HG03280 (cell line): Measurements from ENCODE around the gene ZNF93.
"Not testable (repeated sequence)": the region's sequence is repeated elsewhere in the genome, so short reads cannot be mapped to it uniquely, and the experiment has no call there.

Source experiments
- ATAC-seq: cut with Tn5 transposase; IDR thresholded peaks from one replicate; pipeline ENCODE4 v1.9.1; 2021; ENCODE audit warnings: mild to moderate bottlenecking, moderate library complexity; ENCODE audit not compliant: unreplicated experiment

Gene ZNF93

DNA sequence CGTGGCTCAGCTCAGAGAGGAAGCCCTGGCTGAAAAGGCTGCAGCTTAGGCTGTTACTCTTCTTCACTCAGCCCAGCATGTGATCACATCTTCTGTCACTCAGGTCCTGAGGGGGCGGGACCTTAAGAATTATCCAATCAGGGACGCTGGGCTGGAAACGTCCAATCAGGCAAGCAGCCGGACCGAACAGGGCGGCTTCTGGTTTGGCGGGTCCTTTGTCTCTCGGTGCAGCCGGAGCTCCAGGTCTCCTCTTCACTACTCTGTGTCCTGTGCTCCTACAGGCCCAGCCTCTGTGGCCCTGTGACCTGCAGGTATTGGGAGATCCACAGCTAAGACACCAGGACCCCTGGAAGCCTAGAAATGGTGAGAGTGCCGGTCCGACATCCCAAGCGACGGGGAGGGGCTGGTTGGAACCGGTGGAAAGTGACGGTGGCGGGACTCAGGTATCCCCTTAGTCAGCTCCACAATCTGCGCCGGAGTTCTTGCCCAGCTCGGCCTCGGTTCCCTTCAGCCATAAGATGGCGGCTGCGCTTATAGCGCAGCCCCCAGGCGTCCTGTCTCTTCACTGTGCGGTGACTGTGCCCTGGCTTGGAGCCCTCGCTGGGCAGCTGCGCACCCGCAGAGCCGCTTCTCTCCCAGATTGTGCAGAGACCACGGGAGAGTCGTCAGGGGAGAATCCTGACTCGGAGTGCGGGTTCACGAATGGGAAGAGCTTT, at the start of gene ZNF93:
TSS of gene ZNF93 (plus strand) at position 218 of the 716 bp plus-strand sequence. CDS start at position 361, 143 bp downstream.
- ATAC-seq = peak; percentile 93

DNA sequence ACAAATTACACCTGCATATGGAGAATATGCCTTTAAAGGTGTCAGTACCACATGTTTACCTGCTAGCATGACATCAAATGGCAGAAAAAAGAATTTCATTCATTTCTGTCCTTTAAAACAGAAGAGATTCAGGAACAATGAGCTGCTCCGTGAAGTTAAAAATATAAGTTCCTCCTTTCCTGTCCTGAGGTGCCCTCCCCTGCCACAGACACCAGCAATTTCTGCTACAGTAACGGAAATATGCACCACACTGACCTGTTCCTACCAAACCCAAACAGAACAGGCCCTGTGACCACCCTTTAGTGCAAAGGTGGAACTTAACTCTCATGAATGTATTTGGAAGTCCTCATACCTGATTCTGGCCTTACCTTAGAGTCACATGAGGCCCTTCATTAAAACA, 49.0 kb upstream of the ZNF93 start:
- ATAC-seq = not testable (repeated sequence)

DNA sequence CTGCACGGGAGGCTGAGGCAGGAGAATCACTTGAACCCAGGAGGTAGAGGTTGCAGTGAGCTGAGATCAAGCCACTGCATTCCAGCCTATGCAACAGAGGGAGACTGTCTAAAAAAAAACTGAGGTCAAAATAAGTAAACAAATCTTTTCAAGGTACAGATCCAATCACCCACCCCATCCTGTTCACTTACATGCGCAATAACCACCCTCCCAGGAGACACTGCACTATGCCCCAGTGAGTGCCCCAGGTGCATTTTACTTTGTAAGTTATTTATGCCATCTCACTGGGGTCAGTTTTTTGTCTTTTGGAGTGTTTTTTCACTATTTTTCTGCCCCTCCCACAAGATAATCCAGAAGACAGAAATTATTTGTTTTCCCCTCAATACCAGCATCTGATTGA, 42.0 kb upstream of the ZNF93 start:
- no peak for ATAC-seq

DNA sequence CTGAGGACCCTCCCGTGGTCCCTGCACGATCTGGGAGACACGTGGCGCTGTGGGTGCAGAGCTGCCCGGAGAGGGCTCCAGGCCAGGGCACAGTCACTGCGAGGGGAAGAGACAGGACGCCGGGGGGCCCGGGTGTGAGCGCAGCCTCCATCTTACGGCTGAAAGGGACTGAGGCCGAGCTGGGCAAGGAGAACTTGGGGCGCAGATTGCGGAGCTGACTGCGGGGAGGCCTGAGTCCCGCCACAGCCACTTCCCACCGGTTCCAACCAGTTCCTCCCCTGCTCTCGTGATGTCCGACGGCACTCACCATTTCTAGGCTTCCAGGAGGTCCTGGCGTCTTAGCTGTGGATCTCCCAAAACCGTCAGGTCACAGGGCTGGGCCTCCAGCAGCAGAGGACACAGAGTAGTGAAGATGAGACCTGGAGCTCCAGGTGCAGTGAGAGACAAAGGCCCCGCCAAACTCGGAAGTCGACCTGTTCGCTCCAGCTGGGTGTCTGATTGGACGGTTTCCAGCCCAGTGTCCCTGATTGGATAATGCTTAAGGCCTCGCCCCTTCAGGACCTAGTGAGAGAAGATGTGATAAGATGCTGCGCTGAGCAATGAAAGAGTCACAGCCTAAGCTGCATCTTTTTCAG, 39.9 kb upstream of the ZNF93 start:
- ATAC-seq = no peak

GRCh38 chr19:19865750-19866610, 34.8 kb upstream of the ZNF93 start, which contains the start of gene ZNF253:
Gene ZNF253, plus strand, starts transcription at chr19:19865882. Its CDS starts 115 bp downstream, at chr19:19865997.
- ATAC-seq = peak; percentile 90

DNA sequence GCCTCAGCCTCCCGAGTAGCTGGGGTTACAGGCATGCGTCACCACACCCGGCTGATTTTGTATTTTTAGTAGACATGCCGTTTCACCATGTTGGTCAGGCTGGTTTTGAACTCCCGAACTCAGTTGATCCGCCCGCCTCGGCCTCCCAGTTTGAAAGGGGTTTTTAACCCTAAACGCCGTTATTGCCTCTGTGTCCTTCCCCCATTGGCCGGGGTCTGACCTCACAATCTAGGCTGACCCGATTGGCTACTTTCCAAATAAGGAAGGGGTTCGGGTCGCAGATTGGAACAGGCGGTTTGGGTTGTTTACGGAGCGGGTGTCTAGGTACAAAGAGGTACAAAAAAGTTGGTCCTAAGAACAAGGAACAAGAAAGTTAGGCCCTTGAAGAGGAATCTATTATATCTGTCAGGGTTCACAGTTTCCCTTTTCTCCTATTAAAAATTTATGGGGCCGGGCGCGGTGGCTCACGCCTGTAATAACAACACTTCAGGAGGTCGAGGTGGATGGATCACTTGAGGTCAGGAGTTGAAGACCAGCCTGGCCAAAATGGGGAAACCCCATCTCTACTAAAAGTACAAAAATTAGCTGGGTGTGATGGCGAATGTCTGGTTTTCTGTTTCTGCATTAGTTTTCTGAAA, 34.0 kb upstream of the ZNF93 start:
- no peak for ATAC-seq

DNA sequence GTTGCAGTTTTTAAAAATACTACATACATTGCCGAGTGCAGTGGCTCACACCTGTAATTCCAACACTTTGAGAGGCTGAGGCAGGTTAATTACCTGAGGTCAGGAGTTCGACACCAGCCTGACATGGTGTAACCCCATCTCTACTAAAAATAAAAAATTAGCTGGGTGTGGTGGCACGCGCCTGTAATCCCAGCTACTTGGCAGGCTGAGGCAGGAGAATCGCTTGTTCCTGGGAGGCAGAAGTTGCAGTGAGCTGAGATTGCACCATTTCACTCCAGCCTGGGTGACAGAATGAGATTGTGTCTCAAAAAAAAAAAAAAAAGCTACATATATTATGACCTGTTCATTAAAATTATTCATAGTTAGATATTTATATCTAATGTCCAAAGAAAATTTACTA, 30.7 kb upstream of the ZNF93 start:
- ATAC-seq = not testable (repeated sequence)

- ATAC-seq = no peak
These were observed 28.8 kb upstream of the ZNF93 start for GRCh38 chr19:19871932-19872331.

DNA sequence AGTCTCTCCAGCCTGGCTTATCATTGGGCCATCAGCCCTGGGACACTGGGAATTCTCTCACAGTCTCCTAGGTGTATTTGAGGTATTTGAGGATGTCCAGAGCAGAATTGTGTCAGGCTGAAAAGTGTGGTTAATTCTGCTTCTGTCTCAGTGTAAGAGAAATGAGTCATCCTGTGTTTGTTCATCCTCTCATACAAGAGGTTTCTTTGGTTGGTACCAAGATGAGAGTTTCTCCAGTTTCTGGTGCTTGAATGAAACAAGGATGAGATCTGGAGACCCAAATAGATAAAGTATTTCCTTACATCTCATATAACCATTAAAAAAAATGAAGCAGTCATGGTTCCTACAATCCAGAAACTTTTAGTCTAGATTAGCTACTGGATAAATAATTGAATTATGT, 27.4 kb upstream of the ZNF93 start:
- no peak for ATAC-seq

DNA sequence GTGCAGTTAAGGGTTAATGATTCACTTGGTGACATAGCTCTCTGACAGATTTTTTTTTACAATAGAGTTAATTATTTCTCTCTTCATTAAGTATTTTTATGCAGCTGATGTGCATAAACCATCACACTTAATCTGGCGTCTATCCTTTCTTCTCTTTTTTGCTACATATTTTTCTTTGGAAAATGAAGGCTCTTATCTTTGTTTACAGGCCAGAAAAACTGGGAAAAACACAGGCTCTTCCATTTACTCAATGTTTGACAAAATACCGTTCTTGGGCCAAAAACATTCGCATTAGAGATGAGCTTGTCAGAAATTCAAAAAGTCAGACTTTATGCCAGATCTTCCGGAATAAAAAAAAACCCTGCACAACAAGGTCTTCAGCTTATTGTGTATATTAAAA, 23.0 kb upstream of the ZNF93 start:
- ATAC-seq = no peak

DNA sequence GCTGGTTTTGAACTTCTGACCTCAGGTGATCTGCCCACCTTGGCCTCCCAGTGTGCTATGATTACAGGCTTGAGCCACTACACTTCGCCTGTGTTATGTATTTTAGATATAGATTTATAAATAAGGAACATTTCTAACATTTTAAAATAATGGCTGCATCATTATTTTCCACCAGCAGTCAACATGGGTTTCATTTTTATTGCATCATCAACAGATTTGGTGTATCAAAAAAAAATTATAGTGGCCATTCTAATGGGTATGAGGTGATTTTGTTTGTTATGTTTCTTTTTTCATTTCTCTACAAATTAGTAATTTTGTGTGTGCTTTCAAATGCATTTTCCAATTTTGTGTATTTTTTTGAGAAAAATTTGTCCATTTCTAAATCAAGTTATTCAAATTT, 16.2 kb upstream of the ZNF93 start:
- no peak for ATAC-seq

DNA sequence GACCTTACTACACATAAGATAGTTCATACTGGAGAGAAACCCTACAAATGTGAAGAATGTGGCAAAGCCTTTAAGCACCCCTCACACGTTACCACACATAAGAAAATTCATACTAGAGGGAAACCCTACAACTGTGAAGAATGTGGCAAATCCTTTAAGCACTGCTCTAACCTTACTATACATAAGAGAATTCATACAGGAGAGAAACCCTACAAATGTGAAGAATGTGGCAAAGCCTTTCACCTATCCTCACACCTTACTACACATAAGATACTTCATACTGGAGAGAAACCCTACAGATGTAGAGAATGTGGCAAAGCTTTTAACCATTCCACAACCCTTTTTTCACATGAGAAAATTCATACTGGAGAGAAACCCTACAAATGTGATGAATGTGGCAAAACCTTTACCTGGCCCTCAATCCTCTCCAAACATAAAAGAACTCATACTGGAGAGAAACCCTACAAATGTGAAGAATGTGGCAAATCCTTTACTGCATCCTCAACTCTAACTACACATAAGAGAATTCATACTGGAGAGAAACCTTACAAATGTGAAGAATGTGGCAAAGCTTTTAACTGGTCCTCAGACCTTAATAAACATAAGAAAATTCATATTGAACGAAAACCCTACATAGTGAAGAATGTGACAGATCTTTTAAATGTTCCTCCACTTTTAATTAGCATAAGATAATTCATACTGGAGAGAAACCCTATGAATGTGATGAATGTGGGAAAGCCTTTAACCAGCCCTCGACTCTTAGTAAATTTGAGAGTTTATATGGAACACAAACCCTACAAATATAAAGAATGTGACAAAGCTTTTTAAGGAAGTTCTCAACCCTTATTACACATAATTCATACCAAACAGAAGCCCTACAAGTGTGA, 8.4 kb upstream of the ZNF93 start:
- not testable (repeated sequence) for ATAC-seq

- no peak for ATAC-seq
These were observed 512 bp upstream of the ZNF93 start for GRCh38 chr19:19900139-19900728.

DNA sequence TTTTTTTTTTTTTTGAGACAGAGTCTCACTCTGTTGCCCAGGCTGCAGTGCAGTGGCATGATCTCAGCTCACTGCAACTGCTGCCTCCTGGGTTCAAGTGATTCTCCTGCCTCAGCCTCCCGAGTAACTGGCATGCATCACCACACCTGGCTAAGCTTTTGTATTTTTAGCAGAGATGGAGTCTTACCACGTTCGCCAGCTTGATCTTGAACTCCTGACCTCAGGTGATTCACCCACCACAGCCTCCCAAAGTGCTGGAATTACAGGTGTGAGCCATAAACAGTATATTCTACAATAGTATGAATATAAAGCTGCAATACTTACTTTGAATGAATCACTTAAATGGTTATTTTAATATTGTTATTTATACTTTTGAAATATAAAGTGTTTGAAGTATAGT, 6.8 kb downstream of the ZNF93 start:
- not testable (repeated sequence) for ATAC-seq

DNA sequence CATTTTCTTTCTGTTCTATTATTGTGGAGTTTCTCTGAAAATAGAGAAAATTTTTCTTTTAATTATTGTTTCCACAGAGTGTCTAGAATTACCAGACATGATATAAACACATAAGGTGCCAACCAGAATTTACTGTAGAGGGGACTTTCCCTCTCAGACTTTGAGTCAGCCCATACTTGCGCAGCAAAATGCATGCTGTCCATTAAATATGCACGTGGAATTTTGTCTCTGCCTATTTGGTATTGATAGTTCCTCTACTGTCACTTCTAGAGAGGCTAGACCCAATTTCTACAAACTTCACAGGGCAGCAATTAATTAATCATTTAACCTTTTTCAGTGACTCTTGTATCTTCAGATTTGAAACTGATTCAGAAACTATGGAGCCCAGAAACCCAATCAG, 8.9 kb downstream of the ZNF93 start:
- no peak for ATAC-seq

DNA sequence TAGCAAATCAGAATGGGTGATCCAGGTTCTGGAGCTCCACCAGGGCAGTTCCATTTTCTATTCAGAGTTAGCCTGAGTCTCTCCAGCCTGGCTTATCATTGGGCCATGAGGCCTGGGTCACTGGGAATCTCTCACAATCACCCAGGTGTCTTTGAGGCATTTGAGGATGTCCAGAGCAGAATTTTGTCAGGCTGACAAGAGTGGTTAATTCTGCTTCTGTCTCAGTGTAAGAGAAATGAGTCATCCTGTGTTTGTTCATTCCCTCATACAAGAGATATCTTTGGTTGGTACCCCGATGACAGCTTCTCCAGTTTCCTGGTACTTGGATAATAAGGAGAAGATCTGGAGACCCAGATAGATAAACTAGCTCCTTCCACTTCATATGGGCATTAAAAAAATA, 10.4 kb downstream of the ZNF93 start:
- ATAC-seq = no peak

DNA sequence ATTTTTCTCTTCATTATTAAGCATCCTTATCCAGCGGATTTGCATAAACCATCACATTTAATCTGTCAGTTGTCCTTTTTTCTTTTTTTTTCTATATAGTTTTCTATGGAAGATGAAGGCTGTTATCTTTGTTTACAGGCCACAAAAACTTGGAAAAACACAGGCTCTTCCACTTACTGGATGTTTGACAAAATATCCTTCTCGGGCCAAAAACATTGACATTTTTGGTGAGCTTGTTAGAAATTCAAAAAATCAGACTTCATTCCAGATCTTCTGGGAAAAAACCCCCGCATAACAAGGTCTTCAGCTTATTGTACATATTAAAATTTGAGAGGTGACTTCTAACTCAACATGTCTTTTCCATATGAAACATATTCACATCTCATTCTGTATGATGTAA, 13.8 kb downstream of the ZNF93 start:
- ATAC-seq = no peak

DNA sequence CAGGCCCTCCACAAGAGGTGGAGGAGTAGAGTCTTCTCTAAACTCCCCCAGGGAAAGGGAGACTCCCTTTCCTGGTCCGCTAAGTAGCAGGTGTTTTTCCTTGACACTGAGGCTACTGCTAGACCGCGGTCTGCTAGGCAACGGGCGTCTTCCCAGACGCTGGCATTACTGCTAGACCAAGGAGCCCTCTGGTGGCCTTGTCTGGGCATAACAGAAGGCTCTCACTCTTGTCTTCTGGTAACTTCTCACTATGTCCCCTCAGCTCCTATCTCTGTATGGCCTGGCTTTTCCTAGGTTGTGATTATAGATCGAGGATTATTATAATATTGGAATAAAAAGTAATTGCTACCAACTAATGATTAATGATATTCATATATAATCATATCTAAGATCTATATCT, 29.7 kb downstream of the ZNF93 start:
- not testable (repeated sequence) for ATAC-seq

DNA sequence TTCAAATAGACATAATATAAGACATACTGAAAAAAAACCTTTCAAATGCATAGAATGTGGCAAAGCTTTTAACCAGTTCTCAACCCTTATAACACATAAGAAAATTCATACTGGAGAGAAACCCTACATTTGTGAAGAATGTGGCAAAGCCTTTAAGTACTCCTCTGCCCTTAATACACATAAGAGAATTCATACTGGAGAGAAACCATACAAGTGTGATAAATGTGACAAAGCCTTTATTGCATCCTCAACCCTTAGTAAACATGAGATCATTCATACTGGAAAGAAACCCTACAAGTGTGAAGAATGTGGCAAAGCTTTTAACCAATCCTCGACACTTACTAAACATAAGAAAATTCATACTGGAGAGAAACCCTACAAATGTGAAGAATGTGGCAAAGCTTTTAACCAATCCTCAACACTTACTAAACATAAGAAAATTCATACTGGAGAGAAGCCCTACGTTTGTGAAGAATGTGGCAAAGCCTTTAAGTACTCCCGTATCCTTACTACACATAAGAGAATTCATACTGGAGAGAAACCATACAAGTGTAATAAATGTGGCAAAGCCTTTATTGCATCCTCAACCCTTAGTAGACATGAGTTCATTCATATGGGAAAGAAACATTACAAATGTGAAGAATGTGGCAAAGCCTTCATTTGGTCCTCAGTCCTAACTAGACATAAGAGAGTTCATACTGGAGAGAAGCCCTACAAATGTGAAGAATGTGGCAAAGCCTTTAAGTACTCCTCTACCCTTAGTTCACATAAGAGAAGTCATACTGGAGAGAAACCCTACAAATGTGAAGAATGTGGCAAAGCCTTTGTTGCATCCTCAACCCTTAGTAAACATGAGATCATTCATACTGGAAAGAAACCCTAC, 32.9 kb downstream of the ZNF93 start:
- ATAC-seq = not testable (repeated sequence)
